AG04449 (cell line): ENCODE measurements around the gene LDLRAD3.

Experiments used
- CTCF ChIA-PET: fragments of 350-600 bp; formaldehyde crosslinking; extraction: SDS; loops from one replicate; lab custom pipeline; 2021; ENCODE audit warnings: antibody characterized with exemption; lab: Yijun Ruan, JAX
- POLR2A ChIA-PET: fragments of 400-600, 350-600 bp; formaldehyde crosslinking; extraction: SDS; loops from one replicate; lab custom pipeline; 2020; ENCODE audit warnings: antibody characterized with exemption, inconsistent platforms; lab: Yijun Ruan, JAX
- DNase-seq: peaks from one replicate; pipeline ENCODE4 v3.0.0-alpha.2; 2010; ENCODE audit warnings: low read depth, low spot score
- H3K4me3 ChIP-seq: 2 replicates; pipeline ENCODE4 v1.5.1; 2011; ENCODE audit warnings: low read depth, mild to moderate bottlenecking, control low read depth, low read length
- TF ChIP-seq, protein P1 (sequence below): IDR thresholded peaks from one replicate; pipeline ENCODE4 v1.5.1; 2011; ENCODE audit warnings: mild to moderate bottlenecking, moderate library complexity, low read length, control low read depth, inconsistent platforms; ENCODE audit not compliant: insufficient read depth; ENCODE audit errors: missing control alignments

Gene LDLRAD3

DNA sequence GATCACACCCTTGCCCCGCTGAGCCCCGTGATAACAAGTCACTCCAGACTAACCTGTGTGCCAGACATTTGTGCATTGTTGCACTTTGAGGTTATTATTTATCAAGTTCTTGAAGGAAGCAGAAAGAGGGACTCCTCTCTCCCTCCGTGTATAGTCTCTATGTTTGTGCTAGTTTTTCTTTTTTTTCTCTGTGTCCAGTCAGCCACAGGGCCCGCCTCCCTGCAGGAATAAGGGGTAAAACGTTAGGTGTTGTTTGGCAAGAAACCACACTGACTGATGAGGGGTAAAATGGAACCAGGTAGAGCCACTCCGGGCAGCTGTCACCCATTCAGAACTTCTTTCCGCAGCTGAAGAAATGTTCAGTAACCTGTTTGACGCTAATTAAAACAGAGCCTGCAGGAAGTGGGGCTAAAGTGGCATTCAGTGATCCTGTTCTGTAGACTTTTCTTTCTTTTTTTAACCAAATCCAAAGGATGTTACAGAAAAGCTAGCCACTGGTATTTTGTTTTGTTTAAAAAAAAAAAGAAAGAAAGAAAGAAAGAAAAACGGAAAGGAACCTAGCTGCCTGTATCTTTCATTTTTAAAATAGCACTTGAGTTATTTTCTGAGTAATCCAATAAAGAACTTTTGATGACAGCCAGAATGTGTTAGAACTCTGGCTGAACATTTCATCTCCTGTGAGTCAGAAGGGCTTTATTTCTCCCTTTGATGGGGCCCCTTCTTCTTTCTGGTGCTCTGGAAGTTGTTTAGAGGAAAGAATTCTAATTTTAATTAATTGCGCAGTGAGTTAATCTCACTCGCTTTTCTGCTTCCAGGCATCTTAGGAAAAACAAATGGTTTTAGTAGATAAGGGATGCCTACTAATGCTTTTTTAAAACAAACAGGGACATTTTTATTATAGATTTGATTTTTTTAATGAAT, 287.2 kb downstream of the LDLRAD3 start:
- no peak for DNase-seq
- CTCF ChIA-PET = no interaction called here
- TF ChIP-seq, protein P1, sequence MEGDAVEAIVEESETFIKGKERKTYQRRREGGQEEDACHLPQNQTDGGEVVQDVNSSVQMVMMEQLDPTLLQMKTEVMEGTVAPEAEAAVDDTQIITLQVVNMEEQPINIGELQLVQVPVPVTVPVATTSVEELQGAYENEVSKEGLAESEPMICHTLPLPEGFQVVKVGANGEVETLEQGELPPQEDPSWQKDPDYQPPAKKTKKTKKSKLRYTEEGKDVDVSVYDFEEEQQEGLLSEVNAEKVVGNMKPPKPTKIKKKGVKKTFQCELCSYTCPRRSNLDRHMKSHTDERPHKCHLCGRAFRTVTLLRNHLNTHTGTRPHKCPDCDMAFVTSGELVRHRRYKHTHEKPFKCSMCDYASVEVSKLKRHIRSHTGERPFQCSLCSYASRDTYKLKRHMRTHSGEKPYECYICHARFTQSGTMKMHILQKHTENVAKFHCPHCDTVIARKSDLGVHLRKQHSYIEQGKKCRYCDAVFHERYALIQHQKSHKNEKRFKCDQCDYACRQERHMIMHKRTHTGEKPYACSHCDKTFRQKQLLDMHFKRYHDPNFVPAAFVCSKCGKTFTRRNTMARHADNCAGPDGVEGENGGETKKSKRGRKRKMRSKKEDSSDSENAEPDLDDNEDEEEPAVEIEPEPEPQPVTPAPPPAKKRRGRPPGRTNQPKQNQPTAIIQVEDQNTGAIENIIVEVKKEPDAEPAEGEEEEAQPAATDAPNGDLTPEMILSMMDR = no peak
- POLR2A ChIA-PET = interaction anchor here (0.6 to 1.2 kb wide), 2 partner anchors 35 to 66 kb away, joined by 3 read pairs; no protein-coding TSS in a partner anchor
- peak overlapping the region; percentile 23; the same call in 1 of the 2 replicates for H3K4me3 ChIP-seq

DNA sequence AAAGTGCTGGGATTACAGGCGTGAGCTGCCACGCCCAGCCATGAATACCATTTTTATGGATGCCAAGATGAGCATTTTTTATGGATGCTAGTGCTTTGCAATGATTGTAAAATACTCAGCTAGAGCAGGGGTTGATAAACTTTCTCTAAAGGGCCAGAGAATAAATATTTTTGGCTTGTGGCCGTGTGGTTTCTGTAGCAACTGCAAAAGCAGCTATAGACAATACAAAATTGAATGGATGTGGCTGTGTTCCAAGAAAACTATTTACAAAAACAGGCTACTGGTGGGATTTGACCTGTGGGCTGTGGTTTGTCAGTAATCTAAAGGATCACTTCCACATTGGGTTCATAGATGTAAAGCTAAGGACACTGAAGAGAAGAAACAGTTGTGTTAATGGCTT, 289.3 kb downstream of the LDLRAD3 start:
- no peak for DNase-seq
- ChIA-PET CTCF (interaction anchor here (0.5 to 2.8 kb wide), 3 partner anchors 25 to 835 kb away, joined by 3 to 10 read pairs (median 3); no protein-coding TSS in a partner anchor), POLR2A (interaction anchor here (0.6 kb wide), 1 partner anchor 26 kb away, joined by 3 read pairs; no protein-coding TSS in a partner anchor)
- TF ChIP-seq, protein P1 = no peak
- no peak overlapping the region for H3K4me3 ChIP-seq

DNA sequence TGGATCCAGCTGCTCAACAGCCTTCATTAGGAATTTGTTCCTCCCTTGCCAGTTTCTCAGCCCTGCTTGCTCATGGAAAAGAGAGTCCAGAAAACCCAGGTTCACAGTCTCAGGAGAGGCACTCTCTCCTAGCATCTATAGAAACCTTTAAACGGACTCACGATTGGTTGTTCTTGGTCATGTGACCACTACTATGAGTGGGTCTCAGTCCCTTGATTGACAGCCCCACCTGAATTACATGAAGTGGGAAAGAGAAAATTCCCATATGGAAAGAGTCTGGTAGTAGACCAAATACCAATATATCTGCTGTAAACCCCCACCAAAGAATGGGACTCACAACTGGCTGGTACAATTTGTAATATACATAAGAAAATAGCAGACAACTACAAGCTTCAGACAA, 291.0 kb downstream of the LDLRAD3 start:
- TF ChIP-seq, protein P1 = no peak
- ChIA-PET POLR2A (no interaction called here), CTCF (interaction anchor here (0.7 to 2.8 kb wide), 3 partner anchors 9 to 747 kb away, joined by 3 to 10 read pairs (median 3); no protein-coding TSS in a partner anchor)
- no peak for DNase-seq
- H3K4me3 ChIP-seq = no peak overlapping the region

DNA sequence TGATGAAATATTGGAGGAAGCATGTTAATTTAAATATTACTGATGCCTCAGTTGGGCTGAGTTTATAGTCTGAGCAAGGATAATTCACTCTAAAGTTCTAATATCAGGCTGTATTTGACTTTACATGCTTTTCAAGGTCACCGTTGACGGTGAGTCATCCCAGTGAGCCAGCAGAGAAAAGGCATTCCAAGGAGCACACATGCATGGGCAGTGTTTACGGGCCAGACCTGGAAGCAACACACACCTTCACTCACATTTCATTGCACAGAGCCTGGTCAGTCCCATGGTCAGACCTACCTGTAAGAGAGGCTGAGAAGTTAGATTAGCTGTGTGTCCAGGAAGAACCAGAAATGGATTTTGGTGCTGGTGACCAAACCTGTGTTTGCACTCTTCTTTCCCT, 291.9 kb downstream of the LDLRAD3 start:
- CTCF ChIA-PET = interaction anchor here (2.8 kb wide), 1 partner anchor 23 kb away, joined by 10 read pairs; no protein-coding TSS in a partner anchor
- POLR2A ChIA-PET = no interaction called here
- no peak overlapping the region for H3K4me3 ChIP-seq
- DNase-seq = no peak
- TF ChIP-seq, protein P1 = no peak

DNA sequence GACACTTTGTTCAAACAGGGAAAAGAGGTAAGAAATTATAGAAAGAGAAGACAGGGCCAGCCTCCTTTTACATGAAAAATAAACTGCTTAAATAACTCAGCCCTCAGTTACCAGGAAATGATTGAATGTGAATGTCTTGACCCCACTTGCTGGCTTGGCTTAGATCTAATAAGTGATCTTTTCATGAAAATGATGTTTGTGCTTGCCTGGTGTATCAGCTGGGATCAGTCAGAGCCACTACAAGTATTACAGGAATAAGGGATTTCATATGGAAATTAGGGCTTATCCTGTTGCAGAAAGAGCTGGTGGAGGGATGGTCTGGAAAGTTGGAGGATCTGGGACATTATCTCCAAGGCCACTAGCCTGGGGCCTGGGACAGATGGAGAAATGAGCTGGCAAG, 293.5 kb downstream of the LDLRAD3 start:
- DNase-seq = no peak
- H3K4me3 ChIP-seq = no peak overlapping the region
- ChIA-PET POLR2A (no interaction called here), CTCF (interaction anchor here (0.8 kb wide), 1 partner anchor 20 kb away, joined by 3 read pairs; no protein-coding TSS in a partner anchor)
- TF ChIP-seq, protein P1 = no peak
